K562 (cell line): ENCODE data around the gene JPT1. TPM values are rescaled to one million over a fixed set of nuclear protein-coding genes. Genes with fewer than 3 reads are reported as not detected.

ENCODE experiments used
- CBX8 ChIP-seq: fragments of 200-600 bp; sonication (generic); IDR thresholded peaks from 2 replicates; pipeline ENCODE4 v1.6.1; 2012; ENCODE audit warnings: borderline replicate concordance, mixed run types, low read depth, mild to moderate bottlenecking, moderate library complexity, mixed read lengths, low read length, control low read depth, inconsistent platforms; ENCODE audit not compliant: poor library complexity, severe bottlenecking; ENCODE audit errors: extremely low read depth
- MAZ ChIP-seq, 2 experiments: fragments of 450-650 bp in 1 of 2; sonication (generic) in 1 of 2; formaldehyde crosslinking; IDR thresholded peaks in 1 of 2; conservative IDR thresholded peaks in 1 of 2; 2 replicates each; pipeline versions ENCODE4 v1.4.0 to v1.5.0; 2020; ENCODE audit warnings: mild to moderate bottlenecking in 1 of 2, missing genetic modification reagents in 1 of 2
- POLR2AphosphoS2 ChIP-seq: IDR thresholded peaks from 2 replicates; pipeline ENCODE4 v1.6.1; 2012; ENCODE audit warnings: low read length, improper control_type of control experiment
- RCOR1 ChIP-seq, 2 experiments: IDR thresholded peaks; 2 replicates each; pipeline ENCODE4 v1.6.1; 2012; ENCODE audit warnings: low read depth in 2 of 2, low read length in 2 of 2, borderline replicate concordance in 1 of 2, improper control_type of control experiment in 1 of 2
- RNF2 ChIP-seq: sonication (generic); IDR thresholded peaks from 2 replicates; pipeline ENCODE4 v1.6.1; 2016
- YY1 ChIP-seq, 3 experiments: IDR thresholded peaks; 2 replicates each; pipeline ENCODE4 v1.6.1; 2011; ENCODE audit warnings: low read length in 2 of 3, mild to moderate bottlenecking in 2 of 3, moderate library complexity in 2 of 3, borderline replicate concordance in 1 of 3, control low read depth in 1 of 3, low read depth in 1 of 3; ENCODE audit not compliant: insufficient read depth in 3 of 3, insufficient replicate concordance in 2 of 3, control insufficient read depth in 1 of 3, insufficient read length in 1 of 3; ENCODE audit errors: extremely low read depth in 1 of 3
- ZBTB7A ChIP-seq: IDR thresholded peaks from 2 replicates; pipeline ENCODE4 v1.6.1; 2011; ENCODE audit warnings: low read depth, mild to moderate bottlenecking, low read length, moderate library complexity, borderline replicate concordance; ENCODE audit not compliant: control insufficient read depth
- polyA plus RNA-seq, 8 experiments: library from polyadenylated mRNA; depleted of rRNA in 4 of 8; stranded (reverse) in 5 of 8; unstranded in 3 of 8; fragments of >200 nt; fragmentation: Nextera tagmentation in 2 of 8; fragmentation: Illumina TruSeq in 1 of 8; extraction: Ambion mirVana in 2 of 8; extraction: Trizol in 1 of 8; gene quantifications; 2 replicates each; pipeline versions ENCODE4 v1.2.1 to v1.2.3, GENCODE V29; 2011 to 2014; ENCODE audit warnings: inconsistent platforms in 1 of 8, missing spikeins in 1 of 8
- total RNA-seq, 7 experiments: library from RNA; depleted of rRNA in 6 of 7; stranded (reverse); fragments of >200 nt in 6 of 7; fragmentation: Illumina TruSeq in 2 of 7; extraction: Trizol in 2 of 7; gene quantifications; 2 replicates each; pipeline versions ENCODE4 v1.2.1 to v1.2.3, GENCODE V29; 2011 to 2021; ENCODE audit warnings: low replicate concordance in 1 of 7
- TF ChIP-seq, protein P1 (sequence below), 2 experiments: fragments of 450-650 bp; formaldehyde crosslinking in 1 of 2; IDR thresholded peaks; 2 replicates each; pipeline versions ENCODE4 v1.4.0 to v1.6.1; 2014 to 2020; ENCODE audit warnings: mild to moderate bottlenecking in 2 of 2, borderline replicate concordance in 1 of 2, low read depth in 1 of 2
- TF ChIP-seq, protein P2 (sequence below), 2 experiments: fragments of 450-650 bp in 1 of 2; sonication (generic) in 1 of 2; formaldehyde crosslinking in 1 of 2; IDR thresholded peaks in 1 of 2; conservative IDR thresholded peaks in 1 of 2; 2 replicates each; pipeline versions ENCODE4 v1.6.1 to v1.8.1; 2016 to 2023; ENCODE audit warnings: mild to moderate bottlenecking in 2 of 2, moderate library complexity in 2 of 2, inconsistent platforms in 1 of 2, missing genetic modification reagents in 1 of 2

JPT1 gene
- total and polyA plus RNA-seq, 9 of the 15 experiments (the other 6 are each of a cell fraction or from before 2014, with no cell fraction given): 56.7 to 292 (median 144) TPM

DNA sequence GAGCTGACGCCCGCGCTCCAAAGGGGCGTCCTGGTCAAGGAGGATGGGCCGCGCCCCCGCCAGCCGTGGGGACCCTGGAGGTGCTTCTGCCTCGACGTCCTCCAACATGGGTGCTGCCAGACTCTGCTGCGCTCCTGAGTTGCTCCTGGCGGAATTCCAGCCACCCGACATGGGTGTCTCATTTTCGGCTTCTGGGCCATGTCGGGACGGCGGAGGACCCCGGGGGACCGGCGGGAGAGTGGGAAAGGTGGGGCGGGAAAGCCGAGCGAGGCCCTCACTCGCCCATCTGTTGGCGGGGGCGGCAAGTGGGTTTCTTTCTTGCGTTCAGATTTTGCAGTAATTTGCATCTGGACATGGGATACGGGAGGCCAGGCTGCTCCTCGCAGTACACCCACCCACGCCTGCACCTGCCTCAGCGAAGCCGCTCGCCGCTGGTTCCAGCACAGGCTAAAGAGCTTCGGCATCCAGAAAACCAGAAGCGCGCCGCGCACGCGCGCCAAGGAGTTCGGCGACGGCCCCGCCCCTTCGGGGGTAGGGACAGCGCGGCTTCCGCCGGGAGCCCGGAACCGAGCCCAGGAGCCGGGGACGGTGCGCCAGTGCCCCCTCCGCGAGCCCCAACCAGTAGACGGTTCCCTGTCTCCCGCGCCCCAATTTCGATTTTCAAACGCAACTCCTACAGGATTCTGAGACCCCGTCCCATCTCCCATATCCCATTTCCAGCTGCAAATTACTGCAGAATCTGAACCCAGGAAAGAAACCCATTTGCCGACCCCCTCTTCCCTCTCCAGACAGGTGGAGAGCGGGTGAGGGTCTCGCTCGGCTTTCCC is 44.7 kb downstream of the JPT1 start, which contains the start of gene ARMC7 (continued):
- TF ChIP-seq MAZ (CRISPR knock-in tag; conservative IDR thresholded peaks at IDR 0.05 in 1 of 2, IDR thresholded peaks at IDR 0.05 in 1 of 2) (peak; percentile 76 to 90), RNF2 (0 out of 2 replicates have a peak, but pooled peaks have one; percentile 29), ZBTB7A (peak; percentile 79), CBX8 (no peak), YY1 (IDR thresholded peaks at IDR 0.05; ENCODE audit: borderline replicate concordance in 1 of 3, control insufficient read depth in 1 of 3, extremely low read depth in 1 of 3, insufficient read depth in 3 of 3, insufficient read length in 1 of 3, insufficient replicate concordance in 2 of 3, low read depth in 1 of 3, low read length in 2 of 3) (peak in 2 of 3 experiments; percentile 23 to 50), RCOR1 (IDR thresholded peaks at IDR 0.05; ENCODE audit: borderline replicate concordance in 1 of 2, low read depth in 2 of 2, low read length in 2 of 2) (peak in 1 of 2 experiments; percentile 23; a peak in 1 of 4 replicates), POLR2AphosphoS2 (peak; percentile 38; the same call in 1 of the 2 replicates)
- TF ChIP-seq, protein P1, sequence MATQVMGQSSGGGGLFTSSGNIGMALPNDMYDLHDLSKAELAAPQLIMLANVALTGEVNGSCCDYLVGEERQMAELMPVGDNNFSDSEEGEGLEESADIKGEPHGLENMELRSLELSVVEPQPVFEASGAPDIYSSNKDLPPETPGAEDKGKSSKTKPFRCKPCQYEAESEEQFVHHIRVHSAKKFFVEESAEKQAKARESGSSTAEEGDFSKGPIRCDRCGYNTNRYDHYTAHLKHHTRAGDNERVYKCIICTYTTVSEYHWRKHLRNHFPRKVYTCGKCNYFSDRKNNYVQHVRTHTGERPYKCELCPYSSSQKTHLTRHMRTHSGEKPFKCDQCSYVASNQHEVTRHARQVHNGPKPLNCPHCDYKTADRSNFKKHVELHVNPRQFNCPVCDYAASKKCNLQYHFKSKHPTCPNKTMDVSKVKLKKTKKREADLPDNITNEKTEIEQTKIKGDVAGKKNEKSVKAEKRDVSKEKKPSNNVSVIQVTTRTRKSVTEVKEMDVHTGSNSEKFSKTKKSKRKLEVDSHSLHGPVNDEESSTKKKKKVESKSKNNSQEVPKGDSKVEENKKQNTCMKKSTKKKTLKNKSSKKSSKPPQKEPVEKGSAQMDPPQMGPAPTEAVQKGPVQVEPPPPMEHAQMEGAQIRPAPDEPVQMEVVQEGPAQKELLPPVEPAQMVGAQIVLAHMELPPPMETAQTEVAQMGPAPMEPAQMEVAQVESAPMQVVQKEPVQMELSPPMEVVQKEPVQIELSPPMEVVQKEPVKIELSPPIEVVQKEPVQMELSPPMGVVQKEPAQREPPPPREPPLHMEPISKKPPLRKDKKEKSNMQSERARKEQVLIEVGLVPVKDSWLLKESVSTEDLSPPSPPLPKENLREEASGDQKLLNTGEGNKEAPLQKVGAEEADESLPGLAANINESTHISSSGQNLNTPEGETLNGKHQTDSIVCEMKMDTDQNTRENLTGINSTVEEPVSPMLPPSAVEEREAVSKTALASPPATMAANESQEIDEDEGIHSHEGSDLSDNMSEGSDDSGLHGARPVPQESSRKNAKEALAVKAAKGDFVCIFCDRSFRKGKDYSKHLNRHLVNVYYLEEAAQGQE (IDR thresholded peaks at IDR 0.05; ENCODE audit: borderline replicate concordance): peak; percentile 60
- TF ChIP-seq, protein P1 (CRISPR knock-in tag; IDR thresholded peaks at IDR 0.05; ENCODE audit: low read depth): peak; percentile 24; the same call in 1 of the 2 replicates
- TF ChIP-seq, protein P2, sequence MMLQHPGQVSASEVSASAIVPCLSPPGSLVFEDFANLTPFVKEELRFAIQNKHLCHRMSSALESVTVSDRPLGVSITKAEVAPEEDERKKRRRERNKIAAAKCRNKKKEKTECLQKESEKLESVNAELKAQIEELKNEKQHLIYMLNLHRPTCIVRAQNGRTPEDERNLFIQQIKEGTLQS (IDR thresholded peaks at IDR 0.05): no peak
- TF ChIP-seq, protein P2 (CRISPR knock-in tag; conservative IDR thresholded peaks at IDR 0.05): 0 out of 2 replicates have a peak, but pooled peaks have one; percentile 54
